ENCODE measurements around the gene PCNX2. TPM values are rescaled to one million over a fixed set of nuclear protein-coding genes. Genes with fewer than 3 reads are reported as not detected.

Gene PCNX2
- total RNA-seq, 2 donors from 2014 or later: 8.1 to 9.0 TPM

GRCh38 chr1:233020426-233020825 is 275.1 kb downstream of the PCNX2 start:
- no peaks in the 10 kb centered on the region for H3K36me3 ChIP-seq
- no peak overlapping the region for H3K27ac ChIP-seq
- no peaks in the 10 kb centered on the region for H3K27me3 ChIP-seq
- TF ChIP-seq CTCF (IDR thresholded peaks at IDR 0.05): no peak
- H3K4me1 ChIP-seq: peaks cover 0 to 18% of the 10 kb centered on the region in 2 donors
- H3K9me3 ChIP-seq: no peaks in the 10 kb centered on the region
- peak; percentile 63 for DNase-seq (ENCODE audit: low spot score)
- no peak overlapping the region for H3K4me3 ChIP-seq

- Histone ChIP-seq H3K27me3 (no peaks in the 10 kb centered on the region), H3K9me3 (no peaks in the 10 kb centered on the region), H3K4me1 (peaks cover 0 to 18% of the 10 kb centered on the region in 2 donors), H3K27ac (no peak overlapping the region), H3K4me3 (no peak overlapping the region), H3K36me3 (no peaks in the 10 kb centered on the region)
- TF ChIP-seq CTCF (IDR thresholded peaks at IDR 0.05): no peak
- DNase-seq (ENCODE audit: low spot score): no peak
Measured at GRCh38 chr1:233019778-233020325, 275.7 kb downstream of the PCNX2 start.

- TF ChIP-seq CTCF (IDR thresholded peaks at IDR 0.05): no peak
- no peak for DNase-seq (ENCODE audit: low spot score)
- no peak overlapping the region for H3K4me3 ChIP-seq
- no peak overlapping the region for H3K27ac ChIP-seq
- H3K27me3 ChIP-seq: no peaks in the 10 kb centered on the region
- H3K9me3 ChIP-seq: no peaks in the 10 kb centered on the region
- no peaks in the 10 kb centered on the region for H3K36me3 ChIP-seq
- H3K4me1 ChIP-seq: peaks cover 0 to 18% of the 10 kb centered on the region in 2 donors
Measured at GRCh38 chr1:233019083-233019482, 276.4 kb downstream of the PCNX2 start.

GRCh38 chr1:233016798-233017197 is 278.7 kb downstream of the PCNX2 start:
- Histone ChIP-seq H3K4me3 (no peak overlapping the region), H3K9me3 (no peaks in the 10 kb centered on the region), H3K27me3 (no peaks in the 10 kb centered on the region), H3K36me3 (no peaks in the 10 kb centered on the region), H3K27ac (no peak overlapping the region), H3K4me1 (peaks cover 0 to 18% of the 10 kb centered on the region in 2 donors)
- DNase-seq (ENCODE audit: low spot score): no peak
- no peak for TF ChIP-seq CTCF (IDR thresholded peaks at IDR 0.05)

GRCh38 chr1:233015965-233016364 is 279.6 kb downstream of the PCNX2 start:
- Histone ChIP-seq H3K4me1 (peaks cover 0 to 14% of the 10 kb centered on the region in 2 donors), H3K36me3 (no peaks in the 10 kb centered on the region), H3K4me3 (no peak overlapping the region), H3K27ac (no peak overlapping the region), H3K27me3 (no peaks in the 10 kb centered on the region), H3K9me3 (no peaks in the 10 kb centered on the region)
- TF ChIP-seq CTCF (IDR thresholded peaks at IDR 0.05): no peak
- DNase-seq (ENCODE audit: low spot score): no peak

- Histone ChIP-seq H3K27ac (no peak overlapping the region), H3K36me3 (no peaks in the 10 kb centered on the region), H3K9me3 (no peaks in the 10 kb centered on the region), H3K4me3 (no peak overlapping the region), H3K4me1 (no peaks in the 10 kb centered on the region), H3K27me3 (no peaks in the 10 kb centered on the region)
- no peak for DNase-seq (ENCODE audit: low spot score)
- TF ChIP-seq CTCF (IDR thresholded peaks at IDR 0.05): no peak
Measured at GRCh38 chr1:233012021-233012420, 283.5 kb downstream of the PCNX2 start.

Measured in right atrium auricular region (tissue), 2 donors.